Thyroid gland (tissue), 4 donors: ENCODE data around the gene ETV3. TPM values are rescaled to one million over a fixed set of nuclear protein-coding genes. Genes with fewer than 3 reads are reported as not detected.

Experiments
- DNase-seq, 2 donors: peaks; one replicate each; pipeline ENCODE4 v3.0.0-alpha.2; 2019
- H3K27ac ChIP-seq, 3 donors: fragments of 200-600 bp; sonication (generic); 1 replicate in 2 of 3; 2 replicates in 1 of 3; pipeline ENCODE4 v1.5.1; 2016 to 2019; ENCODE audit warnings: mild to moderate bottlenecking in 1 of 3, moderate library complexity in 1 of 3
- H3K27me3 ChIP-seq: fragments of 200-600 bp; sonication (generic); one replicate; pipeline ENCODE4 v1.5.1; 2019
- H3K36me3 ChIP-seq, 2 donors: fragments of 200-600 bp; sonication (generic); one replicate each; pipeline ENCODE4 v1.5.1; 2016 to 2019
- H3K4me1 ChIP-seq, 2 donors: fragments of 200-600 bp; sonication (generic); one replicate each; pipeline ENCODE4 v1.5.1; 2017 to 2019
- H3K4me3 ChIP-seq, 3 donors: fragments of 200-600 bp; sonication (generic); replicated peaks in 1 of 3; 1 replicate in 2 of 3; 2 replicates in 1 of 3; pipeline ENCODE4 v1.5.1; 2016; ENCODE audit warnings: mild to moderate bottlenecking in 1 of 3
- H3K9me3 ChIP-seq: fragments of 200-600 bp; sonication (generic); one replicate; pipeline ENCODE4 v1.5.1; 2017
- CTCF ChIP-seq, 6 experiments: fragments of 200-600 bp in 3 of 6; fragments of 450-650 bp in 3 of 6; sonication (generic) in 3 of 6; IDR thresholded peaks; one replicate each; pipeline ENCODE4 v1.5.1; 2016 to 2019; ENCODE audit warnings: antibody characterized with exemption in 6 of 6, mild to moderate bottlenecking in 2 of 6, inconsistent platforms in 1 of 6, moderate library complexity in 1 of 6
- POLR2A ChIP-seq, 2 donors: fragments of 450-650 bp; IDR thresholded peaks; one replicate each; pipeline ENCODE4 v1.6.1; 2017; ENCODE audit warnings: antibody characterized with exemption in 2 of 2, mild to moderate bottlenecking in 2 of 2, moderate library complexity in 1 of 2
- WGBS, 2 donors: methylation state at CpG; one replicate each; pipeline ENCODE4 v1.1.5; 2017; 5-methylcytosine and 5-hydroxymethylcytosine counted together
- intact Hi-C: fragments of 100-400 bp; cut with DNase I; formaldehyde crosslinking; loops from one replicate; pipeline ENCODE4 v1.15.1; 2023
- total RNA-seq, 4 donors: library from RNA; depleted of rRNA; stranded (reverse); fragments of >200 nt; gene quantifications; one replicate each; pipeline ENCODE4 v1.2.3, GENCODE V29; 2016

The ETV3 gene
- total RNA-seq, 4 donors from 2014 or later: 15.7 to 24.3 (median 16.0) TPM

DNA sequence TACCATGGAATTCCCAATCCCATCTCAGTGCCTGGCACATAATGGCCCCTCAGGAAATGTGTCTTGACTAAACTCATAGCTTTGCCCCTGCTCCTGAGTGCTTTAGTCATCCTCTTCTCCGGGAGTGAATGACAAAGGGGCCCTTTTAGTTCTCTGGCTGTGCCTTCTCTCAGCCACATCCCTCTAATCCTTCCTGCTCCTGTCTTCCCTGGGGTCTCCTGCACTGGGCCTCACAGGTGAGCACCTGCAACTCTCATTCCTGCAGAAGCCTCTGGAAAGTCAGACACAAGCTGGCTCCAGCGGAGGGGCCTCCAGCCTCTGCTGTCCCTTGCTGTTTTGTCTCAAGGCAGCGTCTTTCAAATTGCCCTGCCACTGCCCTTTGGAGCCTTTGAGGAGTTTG is 24.6 kb downstream of the ETV3 start:
- no peaks in the 10 kb centered on the region for H3K36me3 ChIP-seq
- H3K4me1 ChIP-seq: no peaks in the 10 kb centered on the region
- TF ChIP-seq POLR2A (IDR thresholded peaks at IDR 0.05) (no peak), CTCF (IDR thresholded peaks at IDR 0.05) (no peak)
- intact Hi-C loops: no loop called here
- H3K9me3 ChIP-seq: no peaks in the 10 kb centered on the region
- H3K4me3 ChIP-seq: no peak overlapping the region
- DNase-seq: no peak
- no peaks in the 10 kb centered on the region for H3K27me3 ChIP-seq
- 76 to 88% methylated on average over 3 of the region's 3 CpGs for WGBS, 2 donors
- no peak overlapping the region for H3K27ac ChIP-seq

DNA sequence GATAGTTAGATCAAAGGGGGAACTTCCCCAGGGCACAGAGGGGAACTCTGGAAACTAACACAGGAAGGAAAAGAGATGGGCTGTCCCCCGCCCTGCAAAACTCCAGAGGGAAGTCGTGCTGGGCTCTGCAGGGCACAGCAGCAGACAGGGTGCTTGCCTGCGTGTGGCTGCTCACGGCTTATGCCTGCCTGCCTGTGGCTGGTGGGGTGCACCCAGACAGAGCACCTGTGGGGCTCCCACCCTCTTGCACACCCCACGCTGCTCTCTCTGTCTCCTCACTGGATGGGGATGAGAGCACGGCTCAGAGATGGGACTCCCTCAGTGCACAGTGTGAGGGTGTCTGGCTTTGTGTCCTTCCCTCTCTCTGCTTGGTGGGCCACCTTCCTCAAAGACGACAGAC is 25.1 kb downstream of the ETV3 start:
- H3K9me3 ChIP-seq: no peaks in the 10 kb centered on the region
- TF ChIP-seq POLR2A (IDR thresholded peaks at IDR 0.05) (no peak), CTCF (IDR thresholded peaks at IDR 0.05) (no peak)
- no peak overlapping the region for H3K4me3 ChIP-seq
- 71 to 75% methylated on average over 5 to 7 of the region's 7 CpGs for WGBS, 2 donors
- intact Hi-C loops: no loop called here
- no peaks in the 10 kb centered on the region for H3K36me3 ChIP-seq
- no peak overlapping the region for H3K27ac ChIP-seq
- DNase-seq: no peak
- no peaks in the 10 kb centered on the region for H3K27me3 ChIP-seq
- no peaks in the 10 kb centered on the region for H3K4me1 ChIP-seq

- H3K27ac ChIP-seq: no peak overlapping the region
- intact Hi-C loops: no loop called here
- WGBS, 2 donors: 91 to 95% methylated on average over 8 of the region's 8 CpGs
Measured at GRCh38 chr1:157112186-157112867, 25.9 kb downstream of the ETV3 start.

DNA sequence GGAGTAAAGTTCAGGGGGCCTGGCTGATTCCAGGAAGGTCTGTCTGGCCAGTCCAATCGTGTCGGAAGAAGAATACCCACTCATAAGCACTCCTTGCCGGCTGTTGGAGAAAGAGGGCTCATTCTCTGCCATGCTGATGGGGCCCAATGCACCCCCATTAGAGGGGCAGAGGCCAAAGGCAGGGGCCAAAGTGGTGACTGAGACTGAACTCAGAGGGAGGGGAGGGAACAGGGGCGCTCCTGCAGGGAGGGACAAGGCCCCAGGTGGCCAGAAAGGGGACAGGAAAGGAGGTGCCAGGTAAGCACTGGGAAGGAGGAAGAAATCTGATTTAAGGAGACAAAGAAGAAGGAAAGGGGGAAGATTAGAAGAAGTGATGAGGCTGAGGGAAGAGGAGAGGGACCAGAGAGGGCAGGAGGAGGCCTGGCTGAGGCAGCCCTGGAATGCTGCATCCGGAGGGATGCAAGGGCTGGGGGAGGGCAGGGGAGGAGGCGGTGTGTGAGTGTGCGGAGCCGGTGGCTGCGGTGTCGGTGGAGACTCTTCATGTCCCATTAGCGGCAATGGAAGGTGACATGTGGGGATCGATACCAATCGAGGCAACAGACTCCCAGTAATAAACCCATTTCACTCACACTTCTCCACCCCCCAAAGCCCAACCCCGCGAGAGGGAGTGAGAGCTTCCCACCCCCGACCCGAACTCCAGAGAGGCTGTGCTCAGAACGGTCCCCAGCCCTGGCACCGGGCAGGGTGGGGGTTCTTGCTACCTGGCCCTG is 26.6 kb downstream of the ETV3 start:
- no peaks in the 10 kb centered on the region for H3K36me3 ChIP-seq
- DNase-seq: no peak
- peaks cover 4% of the 10 kb centered on the region for H3K27me3 ChIP-seq
- TF ChIP-seq POLR2A (IDR thresholded peaks at IDR 0.05) (no peak), CTCF (IDR thresholded peaks at IDR 0.05) (no peak)
- H3K27ac ChIP-seq: no peak overlapping the region
- H3K4me1 ChIP-seq: no peaks in the 10 kb centered on the region
- H3K4me3 ChIP-seq: no peak overlapping the region
- intact Hi-C loops: no loop called here
- no peaks in the 10 kb centered on the region for H3K9me3 ChIP-seq
- 61 to 68% methylated on average over 19 of the region's 19 CpGs for WGBS, 2 donors

More at GRCh38 chr1:157112186-157112867, 25.9 kb downstream of the ETV3 start:
- Histone ChIP-seq H3K4me3 (no peak overlapping the region), H3K9me3 (no peaks in the 10 kb centered on the region), H3K4me1 (no peaks in the 10 kb centered on the region), H3K27me3 (peaks cover 4% of the 10 kb centered on the region), H3K36me3 (no peaks in the 10 kb centered on the region)
- no peak for TF ChIP-seq POLR2A (IDR thresholded peaks at IDR 0.05)
- TF ChIP-seq CTCF (IDR thresholded peaks at IDR 0.05): no peak
- DNase-seq: no peak

DNA sequence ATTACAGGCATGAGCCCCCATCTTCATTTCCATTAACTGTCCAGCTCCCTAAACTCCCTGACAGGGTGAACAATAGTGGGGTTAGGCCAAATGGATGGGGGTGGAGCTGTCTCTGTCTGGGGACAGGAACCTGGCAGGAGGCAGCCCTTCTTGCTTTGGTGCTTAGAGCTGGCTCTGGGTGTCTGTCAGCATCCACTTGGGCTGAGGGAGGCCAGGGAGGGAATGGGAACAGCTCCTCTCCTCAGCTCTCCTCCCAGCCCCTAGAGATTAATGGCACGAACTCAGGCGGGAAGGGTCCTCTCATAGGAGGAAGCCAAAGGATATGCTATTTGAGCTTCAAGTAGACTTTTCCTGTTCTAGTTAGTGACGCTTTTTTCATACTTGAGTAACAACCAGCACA is 27.5 kb downstream of the ETV3 start:
- Histone ChIP-seq H3K4me3 (no peak overlapping the region), H3K27ac (no peak overlapping the region), H3K9me3 (no peaks in the 10 kb centered on the region), H3K36me3 (no peaks in the 10 kb centered on the region), H3K27me3 (peaks cover 4% of the 10 kb centered on the region), H3K4me1 (no peaks in the 10 kb centered on the region)
- 32 to 46% methylated on average over 3 of the region's 3 CpGs for WGBS, 2 donors
- intact Hi-C loops: no loop called here
- peak in 1 of 2 donors; percentile 5 for DNase-seq
- no peak for TF ChIP-seq CTCF (IDR thresholded peaks at IDR 0.05)
